HepG2 (cell line): Measurements from ENCODE around the gene SYNC. TPM values are rescaled to one million over a fixed set of nuclear protein-coding genes. Genes with fewer than 3 reads are reported as not detected.

Source experiments
- CC2D1A ChIP-seq: sonication (generic); formaldehyde crosslinking; IDR thresholded peaks from 2 replicates; pipeline ENCODE4 v1.8.1; 2023; ENCODE audit warnings: mild to moderate bottlenecking, missing genetic modification reagents
- ELF4 ChIP-seq: sonication (generic); formaldehyde crosslinking; IDR thresholded peaks from 2 replicates; pipeline ENCODE4 v1.5.0; 2020; ENCODE audit warnings: missing genetic modification reagents, mild to moderate bottlenecking, moderate library complexity, borderline replicate concordance
- FOXJ3 ChIP-seq: sonication (generic); formaldehyde crosslinking; IDR thresholded peaks from 2 replicates; pipeline ENCODE4 v1.4.0; 2020; ENCODE audit warnings: missing genetic modification reagents, mild to moderate bottlenecking, borderline replicate concordance
- FOXK1 ChIP-seq: sonication (generic); formaldehyde crosslinking; IDR thresholded peaks from 2 replicates; pipeline ENCODE4 v1.4.0; 2020; ENCODE audit warnings: low read depth, missing genetic modification reagents, borderline replicate concordance
- KDM1A ChIP-seq: IDR thresholded peaks from 2 replicates; pipeline ENCODE4 v1.6.1; 2016; ENCODE audit warnings: missing compliant biosample characterization
- LBX2 ChIP-seq: sonication (generic); formaldehyde crosslinking; IDR thresholded peaks from 2 replicates; pipeline ENCODE4 v1.5.0; 2020; ENCODE audit warnings: missing genetic modification reagents, mild to moderate bottlenecking, borderline replicate concordance
- MATR3 ChIP-seq: sonication (generic); formaldehyde crosslinking; IDR thresholded peaks from 2 replicates; pipeline ENCODE4 v1.4.0; 2020; ENCODE audit warnings: missing genetic modification reagents
- MEIS2 ChIP-seq: sonication (generic); formaldehyde crosslinking; IDR thresholded peaks from 2 replicates; pipeline ENCODE4 v1.9.0; 2021; ENCODE audit warnings: mild to moderate bottlenecking, missing genetic modification reagents
- MYPOP ChIP-seq: sonication (generic); formaldehyde crosslinking; IDR thresholded peaks from 2 replicates; pipeline ENCODE4 v1.8.1; 2023; ENCODE audit warnings: mild to moderate bottlenecking, moderate library complexity, missing genetic modification reagents
- PATZ1 ChIP-seq: sonication (generic); formaldehyde crosslinking; IDR thresholded peaks from 2 replicates; pipeline ENCODE4 v1.4.0; 2020; ENCODE audit warnings: missing genetic modification reagents
- POLR2AphosphoS5 ChIP-seq: IDR thresholded peaks from 2 replicates; pipeline ENCODE4 v1.6.1; 2012; ENCODE audit warnings: low read depth, low read length
- PRDM15 ChIP-seq: sonication (generic); formaldehyde crosslinking; IDR thresholded peaks from 2 replicates; pipeline ENCODE4 v1.4.0; 2020; ENCODE audit warnings: missing genetic modification reagents
- SRSF1 ChIP-seq: fragments of 200-400 bp; formaldehyde crosslinking; optimal IDR thresholded peaks from 2 replicates; pipeline ENCODE3; 2017; ENCODE audit warnings: mild to moderate bottlenecking, low read depth, low read length, moderate library complexity
- TFAP4 ChIP-seq: sonication (generic); IDR thresholded peaks from 2 replicates; pipeline ENCODE4 v1.6.1; 2016; ENCODE audit warnings: low read depth, borderline replicate concordance
- ZBTB7A ChIP-seq: sonication (generic); formaldehyde crosslinking; IDR thresholded peaks from 2 replicates; pipeline ENCODE4 v1.8.0; 2022; ENCODE audit warnings: mild to moderate bottlenecking, missing genetic modification reagents
- ZFP62 ChIP-seq: sonication (generic); formaldehyde crosslinking; IDR thresholded peaks from 2 replicates; pipeline ENCODE4 v1.4.0; 2020; ENCODE audit warnings: missing genetic modification reagents
- ZNF710 ChIP-seq: sonication (generic); formaldehyde crosslinking; IDR thresholded peaks from 2 replicates; pipeline ENCODE4 v1.5.0; 2020; ENCODE audit warnings: mild to moderate bottlenecking, missing genetic modification reagents, borderline replicate concordance
- polyA plus RNA-seq, 8 experiments: library from polyadenylated mRNA; depleted of rRNA in 3 of 8; stranded (reverse) in 7 of 8; unstranded in 1 of 8; fragments of >200 nt; fragmentation: Illumina TruSeq in 4 of 8; extraction: Trizol in 4 of 8; gene quantifications; 2 replicates each; pipeline versions ENCODE4 v1.2.1 to v1.2.3, GENCODE V29; 2011 to 2016; ENCODE audit warnings: low read depth in 4 of 8, missing spikeins in 1 of 8, mixed read lengths in 1 of 8; ENCODE audit not compliant: insufficient read depth in 1 of 8
- total RNA-seq, 5 experiments: library from RNA; depleted of rRNA; stranded (reverse); fragments of >200 nt; fragmentation: Illumina TruSeq; extraction: Trizol; gene quantifications; 2 replicates each; pipeline ENCODE4 v1.2.3, GENCODE V29; 2016; ENCODE audit warnings: low read depth in 1 of 5

SYNC gene
- total and polyA plus RNA-seq, 2 of the 13 experiments (the other 11 are each of a cell fraction or from before 2014, with no cell fraction given), result 2.4 to 5.4 TPM

GRCh38 chr1:32695098-32695904, 7.3 kb downstream of the SYNC start (continued):
- TF ChIP-seq PRDM15 (CRISPR knock-in tag), result peak; percentile 54; the same call in 1 of the 2 replicates
- no peak for TF ChIP-seq MATR3
- TF ChIP-seq LBX2 (CRISPR knock-in tag), result 0 out of 2 replicates have a peak, but pooled peaks have one; percentile 4
- peak; percentile 14; the same call in 1 of the 2 replicates for TF ChIP-seq FOXJ3 (CRISPR knock-in tag)
- no peak for TF ChIP-seq PATZ1 (CRISPR knock-in tag)
- TF ChIP-seq ZBTB7A (CRISPR knock-in tag), result no peak
- TF ChIP-seq KDM1A (CRISPR knock-in tag), result no peak
- TF ChIP-seq FOXK1, result no peak
- no peak for TF ChIP-seq CC2D1A
- TF ChIP-seq ZFP62, result no peak
- 0 out of 2 replicates have a peak, but pooled peaks have one; percentile 22 for TF ChIP-seq ZNF710 (CRISPR knock-in tag)
- peak; percentile 63 for TF ChIP-seq SRSF1
- TF ChIP-seq MYPOP, result 0 out of 2 replicates have a peak, but pooled peaks have one; percentile 27
- TF ChIP-seq POLR2AphosphoS5, result peak; percentile 52
- peak; percentile 77; the same call in 1 of the 2 replicates for TF ChIP-seq ELF4 (CRISPR knock-in tag)
- 0 out of 2 replicates have a peak, but pooled peaks have one; percentile 13 for TF ChIP-seq MEIS2 (CRISPR knock-in tag)
- TF ChIP-seq TFAP4, result peak; percentile 78
